NCI-H1436 (cell line): ENCODE results near the gene CNTNAP2.
"Not testable (repeated sequence)": the region's sequence is repeated elsewhere in the genome, so short reads cannot be mapped to it uniquely, and the experiment has no call there.

Source experiments
- DNase-seq: peaks from one replicate; lab custom pipeline; 2025; lab: John Stamatoyannopoulos, UW

CNTNAP2 gene

DNA sequence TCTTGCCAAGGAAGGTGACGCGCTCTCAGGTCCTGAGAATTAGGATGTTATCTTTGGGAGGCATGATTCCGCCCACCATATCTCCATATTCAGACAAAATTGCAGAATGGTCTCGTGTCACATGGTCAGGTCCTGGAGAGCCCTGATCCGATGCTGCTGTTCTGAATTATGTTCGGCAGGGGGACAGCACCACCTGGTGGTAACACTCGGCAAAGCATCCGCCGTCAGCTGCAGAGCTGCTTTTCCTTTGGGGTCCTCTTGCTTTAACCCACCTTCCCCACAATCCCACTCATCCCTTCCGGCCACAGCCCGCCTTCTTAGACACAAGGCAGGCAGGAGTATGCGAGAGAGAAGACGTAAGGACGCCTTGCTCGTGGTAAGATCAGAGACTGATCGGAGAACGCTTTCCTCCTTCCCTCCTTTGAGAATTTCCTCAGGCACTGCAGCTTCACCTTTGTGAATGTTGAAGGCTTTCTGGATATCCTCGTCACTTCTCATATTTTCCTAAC is 2146.2 kb downstream of the CNTNAP2 start:
- DNase-seq, result peak; percentile 50

DNA sequence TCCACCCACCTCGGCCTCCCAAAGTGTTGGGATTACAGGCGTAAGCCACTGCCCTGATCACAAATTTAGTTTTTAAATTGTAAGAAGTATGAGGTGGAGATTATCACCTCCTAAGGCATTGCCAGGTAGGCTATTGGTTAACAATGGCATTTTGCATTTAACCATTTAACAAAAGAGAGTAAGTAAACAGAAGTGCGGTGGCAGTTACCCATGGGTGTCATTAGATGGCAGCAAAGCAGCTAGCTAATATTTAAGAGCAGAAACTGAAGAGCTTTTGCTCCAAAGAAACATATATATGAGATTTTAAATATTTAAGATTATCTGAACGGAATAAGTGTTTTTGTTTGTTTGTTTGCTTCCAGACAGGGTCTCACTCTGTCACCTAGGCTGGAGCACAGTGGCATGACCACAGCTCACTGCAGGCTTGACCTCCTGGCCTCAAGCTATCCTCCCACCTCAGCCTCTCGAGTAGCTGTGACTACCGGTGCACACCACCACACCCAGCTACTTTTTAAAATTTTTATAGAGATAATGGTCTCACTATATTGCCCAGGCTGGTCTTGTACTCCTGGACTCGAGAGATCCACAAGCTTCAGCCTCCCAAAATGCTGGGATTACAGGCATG is 2148.4 kb downstream of the CNTNAP2 start:
- peak; percentile 63 for DNase-seq

- DNase-seq, result peak; percentile 13
These were observed 2149.3 kb downstream of the CNTNAP2 start for GRCh38 chr7:148265896-148266295.

DNA sequence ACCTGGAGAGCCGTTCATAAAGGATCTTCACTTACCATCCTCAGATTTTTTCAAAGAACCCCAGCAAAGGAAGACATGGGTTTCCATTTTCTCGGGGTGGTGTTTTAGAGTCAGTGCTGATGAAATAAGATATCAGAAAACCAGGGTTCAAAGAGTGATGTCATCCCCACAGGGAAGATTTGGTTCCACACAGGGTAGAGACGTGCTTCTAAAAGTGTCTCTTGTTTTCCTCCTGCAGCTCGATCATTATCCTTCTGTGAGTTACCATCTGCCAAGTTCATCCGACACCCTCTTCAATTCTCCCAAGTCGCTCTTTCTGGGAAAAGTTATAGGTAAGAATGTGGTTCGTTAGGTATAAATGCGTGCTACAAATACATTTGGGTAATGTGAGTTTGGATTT is 2150.2 kb downstream of the CNTNAP2 start:
- DNase-seq, result no peak

GRCh38 chr7:148270576-148270975 is 2154.0 kb downstream of the CNTNAP2 start:
- DNase-seq, result no peak

- no peak for DNase-seq
These were observed 2157.5 kb downstream of the CNTNAP2 start for GRCh38 chr7:148274118-148274517.

GRCh38 chr7:148275359-148275890 is 2158.8 kb downstream of the CNTNAP2 start:
- no peak for DNase-seq

- DNase-seq, result no peak
These were observed 2159.9 kb downstream of the CNTNAP2 start for GRCh38 chr7:148276314-148277041.

DNA sequence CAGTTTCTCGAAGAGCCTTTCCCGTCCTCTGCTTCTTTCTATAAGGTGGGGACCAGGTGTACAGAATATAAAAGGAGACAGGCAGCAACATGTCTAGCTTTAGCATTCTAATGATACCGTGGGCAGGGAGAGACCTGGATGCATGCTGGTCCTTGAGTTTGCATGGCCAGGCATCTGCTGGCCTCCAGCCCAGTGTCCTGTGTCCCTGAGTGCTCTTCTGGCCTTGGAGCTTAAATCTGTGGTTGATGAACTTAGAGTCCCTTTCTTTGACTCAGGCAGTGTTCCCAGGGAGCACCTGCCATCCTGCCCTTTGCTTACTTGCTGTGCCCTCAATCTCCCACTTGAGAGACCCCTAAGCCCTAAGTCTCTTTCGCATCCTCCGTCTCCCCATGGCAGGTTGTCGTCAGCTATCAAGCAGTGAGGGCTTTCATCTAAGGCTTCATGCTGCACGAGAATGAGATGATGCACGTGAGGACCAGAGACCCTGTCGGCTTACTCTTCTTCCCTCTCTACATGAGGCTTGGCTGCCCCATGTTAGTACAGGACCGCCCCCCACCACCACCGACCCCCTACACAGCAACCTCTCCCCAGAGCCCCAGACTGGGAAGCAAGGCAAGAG is 2160.6 kb downstream of the CNTNAP2 start:
- no peak for DNase-seq

GRCh38 chr7:148286150-148286549 is 2169.5 kb downstream of the CNTNAP2 start:
- DNase-seq, result peak; percentile 14

DNA sequence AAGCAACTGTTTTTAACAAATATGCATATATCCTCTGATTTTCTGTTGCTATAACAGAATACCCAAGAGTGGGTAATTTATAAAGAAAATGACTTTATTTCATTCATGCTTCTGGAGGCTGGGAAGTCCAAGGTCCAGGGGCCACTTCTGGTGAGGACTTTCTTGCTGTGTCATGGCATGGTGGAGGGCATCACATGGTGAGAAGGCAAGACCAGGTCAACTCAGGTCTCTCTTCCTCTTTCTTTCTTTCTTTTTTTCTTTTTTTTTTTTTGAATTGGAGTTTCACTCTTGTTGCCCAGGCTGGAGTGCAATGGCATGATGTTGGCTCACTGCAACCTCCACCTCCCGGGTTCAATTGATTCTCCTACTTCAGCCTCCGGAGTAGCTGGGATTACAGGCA is 2170.9 kb downstream of the CNTNAP2 start:
- DNase-seq, result no peak

- no peak for DNase-seq
These were observed 2172.1 kb downstream of the CNTNAP2 start for GRCh38 chr7:148288592-148289151.

DNA sequence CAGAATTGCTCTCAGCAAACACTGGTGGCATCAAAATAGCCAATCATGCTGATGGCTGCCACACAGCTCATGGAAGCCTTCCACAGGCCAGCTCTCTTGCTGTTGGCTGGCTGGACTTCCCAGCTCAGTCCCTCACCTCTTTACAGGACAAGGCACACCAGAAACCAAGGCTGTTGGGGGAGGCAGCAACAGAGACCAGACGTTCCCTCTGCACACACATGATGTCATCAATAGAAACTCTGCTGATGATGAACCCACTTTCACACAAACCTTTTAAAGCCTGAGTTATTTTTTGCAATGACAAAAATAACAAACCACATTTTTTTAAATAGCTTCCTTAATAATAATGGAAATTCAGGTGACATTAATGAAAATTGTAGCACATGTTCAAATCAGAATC is 2173.0 kb downstream of the CNTNAP2 start:
- DNase-seq, result no peak

DNA sequence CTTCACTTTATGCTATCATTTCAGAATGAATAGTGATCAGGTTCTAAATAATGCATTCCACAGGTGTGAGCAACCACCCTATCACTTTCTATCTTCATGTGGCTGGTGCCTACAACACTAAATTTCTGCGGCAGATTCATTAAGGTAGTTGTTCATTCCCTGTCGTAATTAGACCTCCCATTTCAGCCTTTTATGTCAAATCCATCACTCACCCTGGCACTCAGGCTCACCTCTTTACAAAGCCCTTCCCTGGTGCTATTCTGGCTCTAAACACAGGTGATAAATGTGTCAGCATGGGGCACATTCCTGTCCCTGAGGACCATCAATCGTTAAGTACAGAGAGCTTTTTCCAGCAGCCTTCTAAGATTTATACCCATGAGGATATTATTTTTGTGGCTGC is 2173.9 kb downstream of the CNTNAP2 start:
- DNase-seq, result peak; percentile 27

- DNase-seq, result no peak
These were observed 2175.2 kb downstream of the CNTNAP2 start for GRCh38 chr7:148291799-148292198.

GRCh38 chr7:148296994-148297644 is 2180.5 kb downstream of the CNTNAP2 start:
- DNase-seq, result no peak

GRCh38 chr7:148298768-148299167 is 2182.2 kb downstream of the CNTNAP2 start:
- not testable (repeated sequence) for DNase-seq

DNA sequence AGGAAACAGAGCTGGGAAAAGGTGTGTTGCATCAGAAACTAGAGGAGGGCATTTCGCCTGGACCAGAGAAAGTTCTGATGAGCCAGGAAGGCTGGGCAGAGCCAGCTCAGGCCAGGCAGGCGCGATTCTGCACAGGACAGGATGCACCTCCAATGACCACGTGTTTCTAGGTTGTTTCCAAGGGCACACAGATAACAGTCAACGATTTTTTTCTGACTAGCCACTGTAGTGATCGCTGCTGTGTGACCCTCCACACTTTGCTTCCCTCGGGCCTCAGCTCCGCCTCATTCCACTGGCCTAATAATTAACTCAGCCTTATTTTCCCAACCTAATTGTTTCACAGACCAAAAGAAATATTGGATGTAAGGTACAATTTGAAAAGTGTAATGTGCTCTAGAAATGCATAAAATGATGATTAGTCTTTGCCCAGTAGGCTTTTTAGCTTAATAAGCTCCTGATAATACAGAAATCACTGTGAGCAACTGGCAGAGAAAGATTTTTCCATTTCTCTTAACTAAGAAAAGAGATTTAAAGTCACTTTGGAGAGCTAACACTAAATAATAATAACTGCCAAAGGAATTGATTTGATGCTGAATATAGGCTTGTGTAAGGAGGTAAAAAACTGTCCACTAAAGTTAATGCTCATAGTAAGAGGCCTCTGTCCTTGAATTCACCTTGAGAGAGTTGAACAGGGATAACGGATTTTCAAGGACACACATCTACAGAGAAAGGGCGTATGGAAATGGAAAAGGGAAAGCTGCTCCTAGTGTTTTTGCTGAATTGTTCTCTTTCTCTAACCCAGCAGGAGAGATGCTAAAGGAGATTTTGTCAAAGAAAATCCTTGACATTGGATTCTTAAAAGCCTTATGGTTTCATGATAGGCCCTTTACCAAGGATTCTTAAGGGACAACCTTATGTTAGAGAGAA is 2183.0 kb downstream of the CNTNAP2 start:
- no peak for DNase-seq

DNA sequence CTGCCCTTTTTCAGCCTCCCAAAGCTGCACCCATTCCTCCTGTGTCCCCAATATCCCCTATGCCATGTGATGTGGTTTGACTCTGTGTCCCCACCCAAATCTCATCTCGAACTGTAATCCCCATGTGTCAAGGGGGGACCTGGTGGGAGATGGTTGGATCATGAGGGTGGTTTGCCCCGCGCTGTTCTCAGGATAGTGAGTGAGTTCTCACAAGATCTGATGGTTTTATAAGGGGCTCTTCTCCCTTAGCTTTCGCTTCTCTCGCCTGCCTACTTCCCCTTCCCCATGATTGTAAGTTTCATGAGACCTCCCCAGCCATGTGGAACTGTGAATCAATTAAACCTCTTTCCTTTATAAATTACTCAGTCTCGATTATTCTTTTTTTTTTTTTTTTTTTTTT is 2185.8 kb downstream of the CNTNAP2 start:
- not testable (repeated sequence) for DNase-seq

- DNase-seq, result peak; percentile 28
These were observed 2186.9 kb downstream of the CNTNAP2 start for GRCh38 chr7:148303295-148304082.
